Inflammatory macrophage treated with lipopolysaccharide for 4 hours (primary cell): ENCODE measurements around the gene TUBB3.
"Not testable (repeated sequence)": the region's sequence is repeated elsewhere in the genome, so short reads cannot be mapped to it uniquely, and the experiment has no call there.

Source experiments
- DNase-seq: peaks from one replicate; pipeline ENCODE4 v3.0.0-alpha.2; 2020

Gene TUBB3

GRCh38 chr16:89949121-89949742, 26.1 kb downstream of the TUBB3 start:
- DNase-seq = no peak

GRCh38 chr16:89949756-89950155, 26.6 kb downstream of the TUBB3 start:
- no peak for DNase-seq

DNA sequence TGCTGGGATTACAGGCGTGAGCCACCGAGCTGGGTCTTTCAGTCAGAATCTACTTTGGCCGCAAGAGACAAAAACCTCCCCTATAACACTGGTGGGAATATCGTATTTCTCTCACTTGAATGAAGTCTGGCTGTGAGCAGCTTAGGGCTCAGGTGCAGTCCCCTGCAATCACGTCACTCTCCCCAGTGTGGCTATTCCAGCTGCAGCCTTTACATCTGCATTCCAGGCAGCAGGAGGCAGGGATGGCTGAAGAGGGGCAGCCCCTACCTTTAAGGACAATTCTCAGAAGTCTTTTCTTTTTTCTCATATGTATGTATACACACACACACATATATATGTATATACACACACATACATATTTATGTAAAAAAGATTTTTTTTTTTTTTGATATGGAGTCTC, 28.4 kb downstream of the TUBB3 start:
- no peak for DNase-seq

DNA sequence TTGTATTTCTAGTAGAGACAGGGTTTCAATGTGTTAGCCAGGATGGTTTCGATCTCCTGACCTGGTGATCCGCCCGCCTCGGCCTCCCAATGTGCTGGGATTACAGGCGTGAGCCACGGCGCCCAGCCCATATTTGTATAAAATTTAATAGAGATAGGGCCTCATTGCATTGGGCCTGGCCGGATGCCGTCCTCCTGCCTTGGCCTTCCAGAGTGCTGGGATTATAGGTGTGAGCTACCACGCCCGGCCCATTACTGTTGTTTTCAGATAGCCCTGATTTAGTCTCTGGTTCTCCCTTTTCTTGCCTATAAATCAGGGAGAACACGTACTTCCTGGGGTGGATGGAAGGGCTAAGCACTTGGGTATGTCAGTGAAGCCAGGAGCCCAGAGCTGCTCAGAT, 28.9 kb downstream of the TUBB3 start:
- DNase-seq = no peak

DNA sequence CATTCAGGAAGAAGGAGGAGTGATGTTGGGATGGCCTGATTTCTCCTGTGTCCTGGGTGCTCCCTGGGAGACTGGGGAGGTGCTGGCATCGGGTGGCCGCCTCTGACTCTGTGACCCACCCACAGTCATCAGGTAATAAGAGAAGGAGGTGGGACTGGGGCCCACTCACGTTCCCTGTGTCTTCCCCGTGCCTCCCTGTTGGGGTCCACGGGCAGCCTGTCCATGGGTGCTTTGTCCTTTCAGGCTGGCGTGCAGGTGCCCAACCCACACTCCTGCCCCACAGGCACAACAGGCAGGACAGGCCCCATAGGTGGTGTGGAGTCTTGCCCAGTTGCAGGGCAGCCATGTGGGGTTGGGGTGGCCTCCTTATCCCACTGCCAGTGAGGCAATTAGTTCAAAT, 29.4 kb downstream of the TUBB3 start:
- DNase-seq = no peak

GRCh38 chr16:89953671-89954406, 30.7 kb downstream of the TUBB3 start:
- DNase-seq = no peak

DNA sequence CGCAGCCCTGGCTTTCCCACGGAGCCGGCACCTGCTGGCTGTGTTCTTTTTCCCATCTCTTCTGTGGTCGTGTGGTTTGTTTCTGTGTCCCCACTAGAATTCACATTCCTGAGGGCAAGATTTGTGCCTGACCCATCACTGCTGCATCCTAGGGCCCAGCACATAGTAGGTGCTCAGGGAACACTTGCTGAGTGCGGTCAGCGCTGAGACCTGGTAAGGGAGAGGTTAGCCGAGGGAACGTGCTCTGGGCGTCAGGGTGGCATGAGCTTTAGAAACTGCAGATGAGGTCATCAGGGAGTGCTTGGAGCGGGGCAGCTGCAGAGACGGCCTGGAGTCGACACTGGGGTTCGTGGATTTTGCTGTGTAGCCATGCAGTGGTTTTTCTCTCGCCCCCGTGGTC, 31.3 kb downstream of the TUBB3 start:
- no peak for DNase-seq

- DNase-seq = no peak
These were observed 32.0 kb downstream of the TUBB3 start for GRCh38 chr16:89955001-89955685.

- peak; percentile 76 for DNase-seq
These were observed 33.5 kb downstream of the TUBB3 start for GRCh38 chr16:89956505-89957215.

- DNase-seq = no peak
These were observed 34.2 kb downstream of the TUBB3 start for GRCh38 chr16:89957216-89957785.

GRCh38 chr16:89958068-89958467, 34.9 kb downstream of the TUBB3 start:
- DNase-seq = peak; percentile 86

DNA sequence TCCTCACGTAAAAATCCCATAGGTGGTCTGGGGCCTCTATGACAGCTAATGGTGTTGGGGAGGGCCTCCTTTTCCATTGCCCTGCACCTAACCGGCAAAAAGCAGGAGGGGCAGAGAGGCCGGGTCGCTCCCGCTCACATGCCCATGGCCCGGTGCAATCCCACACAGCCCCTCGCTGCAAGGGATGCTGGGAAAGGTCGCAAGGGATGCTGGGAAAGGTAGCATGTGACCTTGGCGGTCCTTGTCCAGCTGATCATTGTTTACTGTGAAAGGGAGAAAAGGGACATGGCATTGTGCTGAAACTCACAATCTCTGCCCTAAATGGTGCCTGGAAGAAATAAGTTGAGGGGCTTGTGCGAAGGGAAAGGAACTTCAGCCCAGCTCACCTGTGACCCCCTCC, 35.5 kb downstream of the TUBB3 start:
- no peak for DNase-seq

GRCh38 chr16:89960966-89961365, 37.8 kb downstream of the TUBB3 start:
- no peak for DNase-seq

- no peak for DNase-seq
These were observed 38.8 kb downstream of the TUBB3 start for GRCh38 chr16:89961920-89962319.

DNA sequence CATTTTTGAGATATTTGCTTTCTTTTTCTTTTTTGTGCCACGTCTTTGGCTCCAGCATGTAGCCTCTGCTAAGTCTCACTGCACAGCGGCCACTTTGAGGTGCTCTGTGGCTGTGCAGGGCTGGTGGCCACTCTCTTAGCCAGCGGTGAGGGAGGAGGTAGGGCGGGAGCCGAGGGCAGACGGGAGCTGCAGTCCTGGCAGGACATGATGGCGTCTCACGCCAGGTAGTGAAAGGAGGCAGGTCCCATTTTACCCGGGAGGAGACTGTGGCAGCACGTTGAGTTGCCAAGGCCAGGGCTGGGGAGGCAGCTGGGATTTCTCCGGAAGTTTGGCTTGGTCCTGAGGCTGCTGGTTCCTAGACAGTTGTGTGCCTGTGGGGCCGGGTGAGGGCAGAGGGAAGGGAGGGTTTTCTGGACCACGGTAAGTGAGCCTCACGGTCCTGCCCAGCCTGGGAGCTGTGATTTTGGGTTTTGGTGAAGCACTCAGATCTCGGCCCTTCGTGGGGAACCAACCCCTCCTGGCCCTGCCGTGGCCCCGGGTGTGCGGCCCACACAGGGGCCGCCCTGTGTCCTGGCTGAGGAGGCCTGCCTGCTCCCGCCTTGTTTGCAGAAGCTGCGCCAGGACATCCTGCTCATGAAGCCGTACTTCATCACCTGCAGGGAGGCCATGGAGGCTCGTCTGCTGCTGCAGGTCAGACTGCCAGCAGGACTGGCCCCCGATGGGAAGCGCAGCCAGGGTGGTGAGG, 39.8 kb downstream of the TUBB3 start:
- no peak for DNase-seq

GRCh38 chr16:89964201-89964600, 41.1 kb downstream of the TUBB3 start:
- no peak for DNase-seq

- DNase-seq = no peak
These were observed 42.5 kb downstream of the TUBB3 start for GRCh38 chr16:89965447-89966225.

DNA sequence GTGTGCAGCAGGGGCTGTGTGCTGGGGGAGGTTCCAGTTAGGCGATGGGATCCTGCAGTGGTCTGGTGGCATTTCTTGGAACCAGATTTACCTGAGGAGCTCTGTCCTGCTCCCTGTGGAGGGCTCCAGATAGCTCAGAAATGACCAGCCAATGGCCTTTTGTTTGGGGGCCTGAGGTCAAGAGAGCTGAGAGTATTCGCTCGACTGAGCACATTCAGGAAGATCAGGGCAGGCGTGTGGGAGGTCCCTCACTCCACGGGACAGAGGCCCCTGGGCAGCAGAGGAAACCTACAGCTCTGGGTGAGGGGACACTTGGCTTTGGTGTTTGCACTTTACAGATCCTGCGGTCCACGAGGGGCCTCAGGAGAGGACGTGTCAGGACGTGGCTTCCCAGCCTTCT, 43.6 kb downstream of the TUBB3 start:
- DNase-seq = no peak

- DNase-seq = peak; percentile 84
These were observed 44.3 kb downstream of the TUBB3 start for GRCh38 chr16:89967436-89967835.

DNA sequence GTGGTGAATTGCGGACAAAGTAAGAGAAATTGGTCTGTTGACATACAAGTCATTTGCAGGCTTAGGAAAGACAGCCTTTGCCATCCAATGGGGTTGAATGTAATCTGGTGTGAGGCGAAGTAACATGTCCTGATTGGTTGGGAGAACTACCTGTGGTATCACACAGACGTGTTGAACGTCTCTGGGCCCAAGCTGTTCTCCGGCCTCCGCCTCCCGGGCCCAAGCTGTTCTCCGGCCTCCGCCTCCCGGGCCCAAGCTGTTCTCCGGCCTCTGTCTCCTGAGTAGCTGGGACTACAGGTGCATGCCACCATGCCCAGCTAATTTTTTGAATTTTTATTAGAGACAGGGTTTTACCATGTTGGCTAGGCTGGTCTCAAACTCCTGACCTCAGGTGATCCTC, 44.9 kb downstream of the TUBB3 start:
- not testable (repeated sequence) for DNase-seq

DNA sequence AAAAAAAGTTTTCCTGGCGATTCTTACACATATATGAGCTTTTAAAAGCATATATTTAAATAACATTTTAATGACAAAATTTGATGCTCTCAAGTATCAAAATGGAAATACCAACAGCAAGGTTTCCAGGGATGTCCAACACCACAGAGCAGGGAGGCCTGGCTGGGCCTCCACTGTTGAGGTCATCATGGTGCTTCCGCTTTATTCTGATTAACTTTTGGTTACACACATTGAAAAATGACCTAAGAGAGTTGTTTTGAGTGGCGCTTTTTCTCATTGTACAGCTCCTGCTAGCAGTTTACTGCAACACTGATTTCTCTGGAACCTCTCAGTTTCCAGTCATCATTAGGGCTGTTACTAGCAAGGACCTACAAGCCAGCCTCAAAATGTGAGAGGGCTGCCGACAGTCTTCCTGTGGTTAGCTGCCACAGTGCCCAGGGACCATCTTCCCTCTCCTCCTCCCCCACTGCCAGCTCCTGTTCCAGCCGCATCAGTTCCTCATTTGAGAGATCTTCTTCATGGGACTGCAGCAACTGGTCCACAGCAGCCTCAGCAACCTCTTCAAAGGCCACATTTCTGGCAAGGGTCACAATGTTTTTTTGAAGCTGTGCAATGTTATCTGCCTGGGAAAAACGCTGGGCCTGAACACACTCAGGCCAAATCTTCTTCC, 46.7 kb downstream of the TUBB3 start:
- DNase-seq = peak; percentile 62
